HG02970 (cell line): ENCODE measurements around the gene KIAA0930.
"Not testable (repeated sequence)": the region's sequence is repeated elsewhere in the genome, so short reads cannot be mapped to it uniquely, and the experiment has no call there.

ENCODE experiments used
- ATAC-seq: cut with Tn5 transposase; IDR thresholded peaks from one replicate; pipeline ENCODE4 v1.9.1; 2021; ENCODE audit warnings: mild to moderate bottlenecking, moderate library complexity, moderate number of reproducible peaks; ENCODE audit not compliant: unreplicated experiment, low FRiP score

Gene KIAA0930

DNA sequence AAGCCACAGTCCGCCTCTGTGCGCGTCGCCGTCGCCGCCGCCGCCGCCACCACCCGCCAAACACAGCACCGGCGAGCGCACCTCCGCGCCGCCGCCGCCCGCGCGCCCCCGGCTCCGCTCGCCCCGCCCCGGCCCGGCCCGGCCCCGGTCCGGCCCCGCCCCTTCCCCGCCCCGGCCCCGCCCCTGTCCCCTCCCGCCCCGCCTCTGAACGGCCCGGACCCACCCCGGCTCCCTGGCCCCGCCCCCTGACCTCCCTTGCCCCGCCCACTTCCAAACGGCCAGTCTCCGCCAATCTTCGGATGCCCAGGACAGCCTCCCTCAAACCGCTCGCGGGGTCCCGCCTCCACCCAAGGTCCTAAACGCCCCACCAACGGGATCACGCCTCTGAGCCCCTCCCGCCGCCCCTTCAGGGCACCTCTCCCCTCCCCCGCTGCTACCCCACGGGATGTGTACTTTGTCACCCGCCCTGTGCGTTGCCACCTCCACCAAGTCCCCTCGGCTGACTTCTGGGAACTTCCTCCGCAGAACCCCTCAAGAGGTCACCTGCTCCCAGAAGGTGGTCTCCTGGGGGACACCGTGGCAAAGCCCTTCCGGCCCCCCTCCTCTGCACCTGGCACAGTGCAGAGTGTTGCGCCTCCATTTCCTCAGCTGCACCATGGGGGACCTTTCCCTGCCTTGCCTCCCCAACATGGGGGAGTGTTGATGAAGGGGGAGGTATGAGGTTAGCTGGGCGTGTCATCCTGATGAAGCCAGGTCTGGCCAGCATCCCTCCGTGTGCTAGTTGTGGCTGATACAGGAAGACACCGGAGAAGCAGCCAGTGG, at the start of gene KIAA0930:
Gene KIAA0930, minus strand, starts transcription at position 85 of the 822 bp plus-strand sequence. CDS start 191 bp downstream, outside the sequence.
- ATAC-seq = peak; percentile 63

GRCh38 chr22:45286854-45287551, 46.3 kb upstream of the KIAA0930 start:
- no peak for ATAC-seq

DNA sequence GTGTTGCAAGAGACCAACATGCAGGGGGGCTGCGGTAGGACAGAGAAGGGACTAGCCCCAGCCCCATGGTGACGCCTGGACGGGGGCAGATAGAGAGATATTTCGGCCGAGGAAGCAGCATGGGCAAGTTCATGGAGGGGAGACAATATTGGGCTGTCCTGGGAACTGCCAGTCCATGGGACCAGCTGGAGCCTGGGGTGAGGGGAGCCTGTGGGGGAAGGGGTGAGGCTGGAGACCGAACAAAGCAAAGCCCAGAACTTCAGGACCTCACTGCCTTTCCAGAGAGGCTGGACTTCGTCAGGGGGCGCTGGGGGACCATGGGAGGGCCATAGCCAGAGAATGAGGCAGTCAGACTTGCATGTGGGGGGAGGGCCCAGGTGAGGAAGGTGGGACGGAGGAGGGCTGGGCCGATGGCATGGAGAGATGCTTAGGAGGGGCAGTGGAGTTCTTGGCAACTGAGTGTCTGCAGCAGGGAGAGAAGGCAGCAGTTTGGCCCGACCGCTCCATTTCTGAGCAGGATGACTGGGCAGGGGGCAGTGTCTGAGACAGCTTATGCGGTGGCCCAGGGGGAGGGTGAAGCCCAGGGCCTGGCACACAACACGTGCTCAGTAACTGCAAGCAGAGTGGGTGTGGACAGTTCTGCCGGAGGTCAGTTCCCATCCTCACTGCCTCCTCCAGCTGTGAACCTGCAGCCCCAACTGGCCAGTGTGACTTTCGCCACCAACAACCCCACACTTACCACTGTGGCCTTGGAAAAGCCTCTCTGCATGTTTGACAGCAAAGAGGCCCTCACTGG, 44.8 kb upstream of the KIAA0930 start:
- no peak for ATAC-seq

GRCh38 chr22:45284705-45285262, 44.1 kb upstream of the KIAA0930 start, which contains the start of gene UPK3A:
UPK3A (plus strand) TSS chr22:45284949; CDS start chr22:45285014, 65 bp downstream.
- ATAC-seq = no peak

DNA sequence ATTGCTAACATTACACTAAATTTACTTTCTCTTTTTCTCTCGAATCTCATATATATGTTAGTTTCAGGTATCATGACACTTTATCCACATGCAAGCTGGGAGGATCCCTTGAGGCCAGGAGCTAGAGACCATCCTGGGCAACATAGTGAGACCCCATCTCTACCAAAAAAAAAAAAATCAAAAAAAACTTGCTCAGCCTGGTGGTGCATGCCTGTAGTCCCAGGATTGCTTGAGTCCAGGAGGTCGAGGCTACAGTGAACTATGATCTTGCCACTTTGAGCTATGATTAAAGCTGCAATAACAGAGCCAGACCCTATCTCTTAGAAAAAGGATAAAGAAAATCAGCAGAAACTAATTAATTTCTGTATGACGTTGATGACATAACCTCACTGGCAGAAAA, 40.3 kb upstream of the KIAA0930 start:
- no peak for ATAC-seq

- no peak for ATAC-seq
These were observed 39.9 kb upstream of the KIAA0930 start for GRCh38 chr22:45280587-45280980.

DNA sequence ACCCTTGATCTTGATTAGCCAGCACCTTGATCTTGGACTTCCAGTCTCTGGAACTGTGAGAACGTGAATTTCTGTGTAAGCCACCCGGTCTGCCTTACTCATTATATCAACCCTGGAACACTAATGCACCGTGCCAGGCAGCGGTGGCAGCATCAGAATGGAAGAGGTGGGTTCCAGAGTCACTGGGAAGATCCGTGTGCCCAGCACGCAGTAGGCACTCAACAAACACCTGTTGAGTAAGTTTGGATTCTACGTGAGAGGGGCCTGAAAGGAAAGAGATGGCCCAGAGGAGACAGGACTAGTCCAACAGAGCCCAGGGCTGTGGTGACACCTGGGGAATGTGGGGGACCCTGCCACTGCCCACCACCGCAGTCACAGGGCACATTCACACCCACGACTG, 37.4 kb upstream of the KIAA0930 start:
- no peak for ATAC-seq

DNA sequence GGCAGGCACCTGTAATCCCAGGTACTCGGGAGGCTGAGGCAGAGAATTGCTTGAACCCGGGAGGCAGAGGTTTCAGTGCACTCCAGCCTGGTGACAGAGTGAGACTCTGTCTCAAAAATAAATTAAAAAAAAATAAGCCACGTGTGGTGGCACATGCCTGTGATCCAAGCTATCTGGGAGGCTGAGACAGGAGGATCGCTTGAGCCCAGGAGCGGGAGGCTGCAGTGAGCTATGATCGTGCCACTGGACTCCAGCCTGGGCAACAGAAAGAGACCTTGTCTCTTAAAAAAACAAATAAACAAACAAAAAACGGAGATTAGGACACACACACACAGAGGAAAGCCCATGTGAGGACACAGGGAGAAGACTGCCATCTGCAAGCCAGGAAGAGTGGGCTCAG, 37.0 kb upstream of the KIAA0930 start:
- ATAC-seq = not testable (repeated sequence)

GRCh38 chr22:45276507-45277105, 35.9 kb upstream of the KIAA0930 start:
- ATAC-seq = no peak

GRCh38 chr22:45273452-45274075, 32.9 kb upstream of the KIAA0930 start:
- ATAC-seq = no peak

DNA sequence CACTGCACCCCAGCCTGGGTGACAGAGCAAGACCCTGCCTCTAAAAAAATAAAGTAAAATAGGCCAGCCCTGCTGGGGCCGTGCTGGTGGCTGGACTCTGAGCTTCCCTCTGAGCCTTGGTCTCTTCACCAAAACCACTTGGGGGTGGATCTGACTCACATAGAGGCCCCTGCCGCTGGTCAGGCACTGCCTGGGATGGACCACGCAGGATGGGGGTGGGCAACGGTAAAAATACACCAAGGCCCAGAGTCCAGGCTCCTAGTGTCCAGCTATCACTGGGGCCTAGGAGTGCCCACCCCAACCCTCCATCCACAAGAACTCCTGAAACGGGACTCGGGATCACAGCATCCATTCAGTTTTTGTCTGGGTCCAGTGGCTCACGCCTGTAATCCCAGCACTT, 31.8 kb upstream of the KIAA0930 start:
- no peak for ATAC-seq

- ATAC-seq = no peak
These were observed 31.0 kb upstream of the KIAA0930 start for GRCh38 chr22:45271667-45272201.

DNA sequence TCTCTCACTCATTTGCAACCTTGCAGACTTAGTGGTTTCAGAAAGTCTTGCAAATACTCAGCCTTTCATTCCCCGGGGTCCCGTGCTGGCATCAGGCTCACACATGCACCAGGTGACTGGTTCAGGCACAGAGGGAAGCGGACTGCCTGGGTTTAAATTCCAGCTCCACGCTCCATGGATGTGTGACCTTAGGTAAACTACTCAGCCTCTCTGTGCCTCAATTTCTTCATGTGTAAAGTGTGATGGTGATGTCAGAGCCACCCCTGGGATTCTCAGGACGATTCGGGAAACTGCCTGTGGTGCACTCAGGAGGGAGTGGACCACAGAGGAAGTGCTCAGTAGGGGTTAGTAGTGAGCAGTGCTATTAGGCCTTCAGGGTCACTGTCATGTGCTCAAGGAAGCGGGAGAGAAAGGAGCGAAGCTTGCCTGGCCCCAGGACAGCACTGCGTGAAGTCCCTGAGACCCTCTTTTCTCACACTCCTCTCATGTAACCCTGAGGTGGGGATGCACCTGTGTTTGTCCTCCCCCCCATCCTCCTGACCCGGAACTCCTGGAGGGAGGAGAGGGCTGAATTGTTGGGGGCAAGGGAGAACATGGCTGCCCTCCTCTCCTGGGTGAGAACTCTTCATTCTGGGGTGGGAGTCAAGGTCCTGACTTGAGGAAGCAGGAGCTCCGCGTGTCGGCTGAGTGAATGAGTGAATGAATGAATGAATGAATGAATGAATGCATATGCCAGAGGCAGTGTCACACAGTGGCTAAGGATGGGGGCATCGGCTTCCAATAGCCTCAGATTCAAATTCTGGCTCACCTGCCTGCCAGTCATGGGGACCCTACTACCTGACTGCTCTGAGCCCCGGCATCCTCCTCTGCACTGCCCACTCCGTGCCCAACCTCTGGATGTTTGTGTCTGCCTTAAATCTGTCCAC, 29.7 kb upstream of the KIAA0930 start:
- no peak for ATAC-seq

GRCh38 chr22:45268958-45269844, 28.5 kb upstream of the KIAA0930 start:
- peak; percentile 71 for ATAC-seq

DNA sequence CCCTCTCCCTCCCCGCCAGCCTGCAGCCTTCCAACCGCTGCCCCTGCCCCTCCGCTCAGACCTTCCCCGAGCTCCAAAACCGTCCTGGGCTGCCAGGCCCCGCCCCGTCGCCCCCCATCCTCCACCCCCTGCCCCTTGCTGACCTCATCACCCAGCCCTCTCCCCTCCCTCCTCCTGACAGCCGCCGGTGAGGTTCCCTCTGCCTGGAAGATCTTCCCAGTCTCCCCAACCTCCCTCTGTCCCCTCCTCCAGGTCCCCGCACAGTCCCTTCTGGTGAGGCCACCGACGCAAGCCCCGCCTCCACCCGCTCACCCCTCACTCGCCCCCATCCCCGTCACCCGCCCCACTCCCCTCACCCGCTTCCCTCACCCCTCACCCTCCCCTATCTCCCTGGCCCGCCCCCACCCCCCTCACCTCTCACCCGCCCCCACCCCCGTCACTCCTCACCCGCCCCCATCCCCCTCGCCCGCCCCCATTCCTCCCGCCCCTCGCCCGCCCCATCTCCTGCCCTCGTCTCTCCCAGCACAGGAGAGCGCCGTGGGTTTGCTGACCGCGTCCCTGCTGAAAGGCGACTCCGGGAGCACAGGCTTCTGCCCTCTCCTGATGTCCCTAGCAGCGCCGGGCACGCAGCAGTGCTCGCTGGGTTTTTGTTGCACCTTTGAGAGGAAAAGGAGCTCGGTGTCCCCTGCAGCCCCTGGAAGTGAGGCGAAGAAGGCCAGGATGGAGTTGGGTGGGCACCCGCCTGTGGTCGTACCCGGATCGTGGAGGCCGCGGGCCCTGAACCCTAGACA, 27.7 kb upstream of the KIAA0930 start:
- ATAC-seq = no peak

GRCh38 chr22:45265535-45265934, 24.8 kb upstream of the KIAA0930 start:
- ATAC-seq = no peak
